Body of pancreas (tissue), 4 donors: Measurements from ENCODE around the gene LSAMP.

Experiments
- POLR2A ChIP-seq, 3 donors: fragments of 450-650 bp; IDR thresholded peaks; one replicate each; pipeline ENCODE4 v1.6.1; 2016; ENCODE audit warnings: antibody characterized with exemption in 3 of 3, mild to moderate bottlenecking in 2 of 3
- TF ChIP-seq, protein P1 (sequence below), 7 experiments: fragments of 450-650 bp in 4 of 7; fragments of 200-600 bp in 3 of 7; sonication (generic) in 3 of 7; IDR thresholded peaks; one replicate each; pipeline ENCODE4 v1.5.1; 2016 to 2019; ENCODE audit warnings: antibody characterized with exemption in 7 of 7

DNA sequence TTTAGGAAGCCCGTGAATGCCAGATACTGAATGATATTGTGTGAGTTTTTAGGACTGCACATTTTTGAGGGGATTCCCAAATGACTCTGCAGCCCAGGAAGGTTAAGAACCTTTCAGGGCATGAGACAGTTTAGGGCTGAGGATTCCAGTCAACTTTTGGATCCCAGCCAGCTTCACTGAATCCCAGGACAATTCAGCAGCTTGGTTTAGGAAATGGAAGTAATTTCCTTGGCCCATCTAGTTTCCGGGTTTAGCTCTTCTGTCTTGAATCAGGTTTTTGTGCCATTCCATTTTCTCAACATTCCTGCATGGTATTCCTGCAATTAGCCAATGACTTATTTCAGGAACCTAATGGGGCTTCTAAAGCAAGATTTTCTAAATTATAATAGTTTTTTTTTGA is 253.9 kb downstream of the LSAMP start:
- TF ChIP-seq, protein P1, sequence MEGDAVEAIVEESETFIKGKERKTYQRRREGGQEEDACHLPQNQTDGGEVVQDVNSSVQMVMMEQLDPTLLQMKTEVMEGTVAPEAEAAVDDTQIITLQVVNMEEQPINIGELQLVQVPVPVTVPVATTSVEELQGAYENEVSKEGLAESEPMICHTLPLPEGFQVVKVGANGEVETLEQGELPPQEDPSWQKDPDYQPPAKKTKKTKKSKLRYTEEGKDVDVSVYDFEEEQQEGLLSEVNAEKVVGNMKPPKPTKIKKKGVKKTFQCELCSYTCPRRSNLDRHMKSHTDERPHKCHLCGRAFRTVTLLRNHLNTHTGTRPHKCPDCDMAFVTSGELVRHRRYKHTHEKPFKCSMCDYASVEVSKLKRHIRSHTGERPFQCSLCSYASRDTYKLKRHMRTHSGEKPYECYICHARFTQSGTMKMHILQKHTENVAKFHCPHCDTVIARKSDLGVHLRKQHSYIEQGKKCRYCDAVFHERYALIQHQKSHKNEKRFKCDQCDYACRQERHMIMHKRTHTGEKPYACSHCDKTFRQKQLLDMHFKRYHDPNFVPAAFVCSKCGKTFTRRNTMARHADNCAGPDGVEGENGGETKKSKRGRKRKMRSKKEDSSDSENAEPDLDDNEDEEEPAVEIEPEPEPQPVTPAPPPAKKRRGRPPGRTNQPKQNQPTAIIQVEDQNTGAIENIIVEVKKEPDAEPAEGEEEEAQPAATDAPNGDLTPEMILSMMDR (IDR thresholded peaks at IDR 0.05): no peak
- no peak for TF ChIP-seq POLR2A (IDR thresholded peaks at IDR 0.05)
